MG63 (cell line): ENCODE results near the gene TMPRSS3. TPM values are rescaled to one million over a fixed set of nuclear protein-coding genes. Genes with fewer than 3 reads are reported as not detected.

Source experiments
- DNase-seq: peaks from one replicate; pipeline ENCODE4 v3.0.0-alpha.2; 2020
- H3K27me3 ChIP-seq: fragments of 250-450 bp; sonication (Bioruptor Pico); 2 replicates; pipeline ENCODE4 v1.5.1; 2020; ENCODE audit warnings: mild to moderate bottlenecking, moderate library complexity
- H3K36me3 ChIP-seq: fragments of 250-450 bp; sonication (Bioruptor Pico); 2 replicates; pipeline ENCODE4 v1.5.1; 2020; ENCODE audit warnings: mild to moderate bottlenecking, moderate library complexity
- H3K4me3 ChIP-seq: fragments of 250-450 bp; sonication (Bioruptor Pico); 2 replicates; pipeline ENCODE4 v1.5.1; 2020; ENCODE audit warnings: mild to moderate bottlenecking, moderate library complexity
- H3K9me3 ChIP-seq: fragments of 250-450 bp; sonication (Bioruptor Pico); 2 replicates; pipeline ENCODE4 v1.5.1; 2020; ENCODE audit warnings: mild to moderate bottlenecking, moderate library complexity
- total RNA-seq: library from RNA; depleted of rRNA; stranded (reverse); fragments of >200 nt; shearing (Covaris generic); gene quantifications from 2 replicates; pipeline ENCODE4 v1.2.3, GENCODE V29; 2014; ENCODE audit warnings: low replicate concordance

The TMPRSS3 gene
- total RNA-seq, 1 experiment from 2014 or later, result not detected

- no peak for DNase-seq
- H3K4me3 ChIP-seq, result no peak overlapping the region
- no peaks in the 10 kb centered on the region for H3K9me3 ChIP-seq
- H3K36me3 ChIP-seq, result no peaks in the 10 kb centered on the region
- no peaks in the 10 kb centered on the region for H3K27me3 ChIP-seq
Observed at GRCh38 chr21:42401820-42402251, 6.0 kb upstream of the TMPRSS3 start.

GRCh38 chr21:42401154-42401553, 5.3 kb upstream of the TMPRSS3 start:
- DNase-seq, result peak; percentile 16
- H3K36me3 ChIP-seq, result no peaks in the 10 kb centered on the region
- no peaks in the 10 kb centered on the region for H3K9me3 ChIP-seq
- H3K27me3 ChIP-seq, result no peaks in the 10 kb centered on the region
- H3K4me3 ChIP-seq, result no peak overlapping the region

- Histone ChIP-seq H3K36me3 (no peaks in the 10 kb centered on the region), H3K4me3 (no peak overlapping the region), H3K27me3 (no peaks in the 10 kb centered on the region), H3K9me3 (no peaks in the 10 kb centered on the region)
- DNase-seq, result no peak
Observed at GRCh38 chr21:42400525-42400924, 4.7 kb upstream of the TMPRSS3 start.

- H3K36me3 ChIP-seq, result no peaks in the 10 kb centered on the region
- no peak for DNase-seq
- no peaks in the 10 kb centered on the region for H3K27me3 ChIP-seq
- H3K4me3 ChIP-seq, result no peak overlapping the region
- H3K9me3 ChIP-seq, result no peaks in the 10 kb centered on the region
Observed at GRCh38 chr21:42398436-42399028, 2.7 kb upstream of the TMPRSS3 start.

GRCh38 chr21:42397746-42398394, 2.0 kb upstream of the TMPRSS3 start:
- Histone ChIP-seq H3K36me3 (no peaks in the 10 kb centered on the region), H3K4me3 (no peak overlapping the region), H3K27me3 (no peaks in the 10 kb centered on the region), H3K9me3 (no peaks in the 10 kb centered on the region)
- DNase-seq, result no peak

- no peak overlapping the region for H3K4me3 ChIP-seq
- no peaks in the 10 kb centered on the region for H3K36me3 ChIP-seq
- no peaks in the 10 kb centered on the region for H3K27me3 ChIP-seq
- no peaks in the 10 kb centered on the region for H3K9me3 ChIP-seq
- no peak for DNase-seq
Observed at GRCh38 chr21:42396799-42397745, 1.2 kb upstream of the TMPRSS3 start.

- no peaks in the 10 kb centered on the region for H3K9me3 ChIP-seq
- no peaks in the 10 kb centered on the region for H3K27me3 ChIP-seq
- DNase-seq, result no peak
- H3K4me3 ChIP-seq, result no peak overlapping the region
- no peaks in the 10 kb centered on the region for H3K36me3 ChIP-seq
Observed at GRCh38 chr21:42395302-42395701, 550 bp downstream of the TMPRSS3 start.

GRCh38 chr21:42393443-42393950, 2.4 kb downstream of the TMPRSS3 start:
- no peaks in the 10 kb centered on the region for H3K36me3 ChIP-seq
- DNase-seq, result no peak
- no peaks in the 10 kb centered on the region for H3K9me3 ChIP-seq
- H3K4me3 ChIP-seq, result no peak overlapping the region
- H3K27me3 ChIP-seq, result no peaks in the 10 kb centered on the region

- no peak for DNase-seq
- Histone ChIP-seq H3K36me3 (no peaks in the 10 kb centered on the region), H3K4me3 (no peak overlapping the region), H3K9me3 (no peaks in the 10 kb centered on the region), H3K27me3 (no peaks in the 10 kb centered on the region)
Observed at GRCh38 chr21:42392731-42393442, 3.0 kb downstream of the TMPRSS3 start.

GRCh38 chr21:42391297-42391696, 4.6 kb downstream of the TMPRSS3 start:
- no peaks in the 10 kb centered on the region for H3K27me3 ChIP-seq
- no peak for DNase-seq
- H3K4me3 ChIP-seq, result no peak overlapping the region
- no peaks in the 10 kb centered on the region for H3K9me3 ChIP-seq
- H3K36me3 ChIP-seq, result no peaks in the 10 kb centered on the region

- no peaks in the 10 kb centered on the region for H3K27me3 ChIP-seq
- no peaks in the 10 kb centered on the region for H3K9me3 ChIP-seq
- no peak for DNase-seq
- H3K36me3 ChIP-seq, result no peaks in the 10 kb centered on the region
- H3K4me3 ChIP-seq, result no peak overlapping the region
Observed at GRCh38 chr21:42390696-42391095, 5.2 kb downstream of the TMPRSS3 start.

GRCh38 chr21:42390193-42390592, 5.7 kb downstream of the TMPRSS3 start:
- H3K36me3 ChIP-seq, result no peaks in the 10 kb centered on the region
- no peak for DNase-seq
- no peaks in the 10 kb centered on the region for H3K27me3 ChIP-seq
- H3K9me3 ChIP-seq, result no peaks in the 10 kb centered on the region
- H3K4me3 ChIP-seq, result no peak overlapping the region

GRCh38 chr21:42389449-42389835, 6.4 kb downstream of the TMPRSS3 start:
- H3K27me3 ChIP-seq, result no peaks in the 10 kb centered on the region
- no peak overlapping the region for H3K4me3 ChIP-seq
- H3K36me3 ChIP-seq, result no peaks in the 10 kb centered on the region
- no peak for DNase-seq
- no peaks in the 10 kb centered on the region for H3K9me3 ChIP-seq

GRCh38 chr21:42388740-42389448, 7.0 kb downstream of the TMPRSS3 start:
- no peaks in the 10 kb centered on the region for H3K27me3 ChIP-seq
- H3K9me3 ChIP-seq, result no peaks in the 10 kb centered on the region
- H3K36me3 ChIP-seq, result no peaks in the 10 kb centered on the region
- no peak overlapping the region for H3K4me3 ChIP-seq
- no peak for DNase-seq

GRCh38 chr21:42387843-42388340, 8.0 kb downstream of the TMPRSS3 start:
- DNase-seq, result no peak
- no peaks in the 10 kb centered on the region for H3K36me3 ChIP-seq
- no peak overlapping the region for H3K4me3 ChIP-seq
- no peaks in the 10 kb centered on the region for H3K27me3 ChIP-seq
- no peaks in the 10 kb centered on the region for H3K9me3 ChIP-seq

GRCh38 chr21:42387164-42387563, 8.7 kb downstream of the TMPRSS3 start:
- Histone ChIP-seq H3K27me3 (no peaks in the 10 kb centered on the region), H3K9me3 (no peaks in the 10 kb centered on the region), H3K4me3 (no peak overlapping the region), H3K36me3 (no peaks in the 10 kb centered on the region)
- DNase-seq, result no peak
